HG02642 (cell line): ENCODE data around the gene TRMT6.

Experiments used
- ATAC-seq: cut with Tn5 transposase; IDR thresholded peaks from one replicate; pipeline ENCODE4 v1.9.1; 2021; ENCODE audit warnings: mild to moderate bottlenecking; ENCODE audit not compliant: unreplicated experiment, poor library complexity

TRMT6 gene

GRCh38 chr20:5950271-5951031 lies at the start of gene TRMT6, which contains the start of gene MCM8:
Gene TRMT6, minus strand, starts transcription at chr20:5950533. Its CDS starts 128 bp downstream, at chr20:5950405.
Gene MCM8, plus strand, starts transcription at chr20:5950652. Its CDS starts 1,364 bp downstream, at chr20:5952016.
- peak; percentile 99 for ATAC-seq

- ATAC-seq: no peak
Measured at GRCh38 chr20:5999783-6000182, 49.5 kb upstream of the TRMT6 start.

- ATAC-seq: peak; percentile 92
Measured at GRCh38 chr20:5996765-5997164, 46.4 kb upstream of the TRMT6 start.

- ATAC-seq: no peak
Measured at GRCh38 chr20:5991623-5992441, 41.5 kb upstream of the TRMT6 start.

- ATAC-seq: no peak
Measured at GRCh38 chr20:5990946-5991345, 40.6 kb upstream of the TRMT6 start.

GRCh38 chr20:5989539-5989938 lies 39.2 kb upstream of the TRMT6 start:
- no peak for ATAC-seq

GRCh38 chr20:5987383-5987782 lies 37.0 kb upstream of the TRMT6 start:
- no peak for ATAC-seq

GRCh38 chr20:5980720-5981538 lies 30.6 kb upstream of the TRMT6 start:
- ATAC-seq: no peak

GRCh38 chr20:5979801-5980200 lies 29.5 kb upstream of the TRMT6 start:
- ATAC-seq: no peak

- no peak for ATAC-seq
Measured at GRCh38 chr20:5977975-5978374, 27.6 kb upstream of the TRMT6 start.

- no peak for ATAC-seq
Measured at GRCh38 chr20:5977223-5977622, 26.9 kb upstream of the TRMT6 start.

GRCh38 chr20:5975778-5976177 lies 25.4 kb upstream of the TRMT6 start:
- ATAC-seq: no peak

- ATAC-seq: no peak
Measured at GRCh38 chr20:5974531-5974930, 24.2 kb upstream of the TRMT6 start.

GRCh38 chr20:5973971-5974370 lies 23.6 kb upstream of the TRMT6 start:
- ATAC-seq: no peak

- no peak for ATAC-seq
Measured at GRCh38 chr20:5973172-5973571, 22.8 kb upstream of the TRMT6 start.

- ATAC-seq: no peak
Measured at GRCh38 chr20:5971203-5971602, 20.9 kb upstream of the TRMT6 start.

- no peak for ATAC-seq
Measured at GRCh38 chr20:5970381-5970780, 20.0 kb upstream of the TRMT6 start.

- no peak for ATAC-seq
Measured at GRCh38 chr20:5969940-5970339, 19.6 kb upstream of the TRMT6 start.

- ATAC-seq: no peak
Measured at GRCh38 chr20:5969348-5969935, 19.1 kb upstream of the TRMT6 start.

GRCh38 chr20:5968462-5968861 lies 18.1 kb upstream of the TRMT6 start:
- no peak for ATAC-seq
